Peyer's patch (tissue), 4 donors: ENCODE data around the gene RNASEH1.
"Not testable (repeated sequence)": the region's sequence is repeated elsewhere in the genome, so short reads cannot be mapped to it uniquely, and the experiment has no call there.

Source experiments
- POLR2A ChIP-seq, 2 donors: fragments of 450-650 bp; IDR thresholded peaks; one replicate each; pipeline ENCODE4 v1.5.1; 2017; ENCODE audit warnings: antibody characterized with exemption in 2 of 2, mild to moderate bottlenecking in 2 of 2, moderate library complexity in 2 of 2
- TF ChIP-seq, protein P1 (sequence below), 6 experiments: fragments of 450-650 bp in 4 of 6; fragments of 200-600 bp in 2 of 6; sonication (generic) in 1 of 6; IDR thresholded peaks; one replicate each; pipeline ENCODE4 v1.5.1; 2017 to 2019; ENCODE audit warnings: antibody characterized with exemption in 6 of 6, mild to moderate bottlenecking in 3 of 6, moderate library complexity in 1 of 6

DNA sequence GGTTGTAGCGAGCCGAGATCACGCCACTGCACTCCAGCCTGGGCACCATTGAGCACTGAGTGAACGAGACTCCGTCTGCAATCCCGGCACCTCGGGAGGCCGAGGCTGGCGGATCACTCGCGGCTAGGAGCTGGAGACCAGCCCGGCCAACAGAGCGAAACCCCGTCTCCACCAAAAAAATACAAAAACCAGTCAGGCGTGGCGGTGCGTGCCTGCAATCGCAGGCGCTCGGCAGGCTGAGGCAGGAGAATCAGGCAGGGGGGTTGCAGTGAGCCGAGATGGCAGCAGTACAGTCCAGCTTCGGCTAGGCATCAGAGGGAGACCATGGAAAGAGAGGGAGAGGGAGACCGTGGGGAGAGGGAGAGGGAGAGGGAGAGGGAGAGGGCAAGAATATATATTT, 11.5 kb upstream of the RNASEH1 start:
- TF ChIP-seq, protein P1, sequence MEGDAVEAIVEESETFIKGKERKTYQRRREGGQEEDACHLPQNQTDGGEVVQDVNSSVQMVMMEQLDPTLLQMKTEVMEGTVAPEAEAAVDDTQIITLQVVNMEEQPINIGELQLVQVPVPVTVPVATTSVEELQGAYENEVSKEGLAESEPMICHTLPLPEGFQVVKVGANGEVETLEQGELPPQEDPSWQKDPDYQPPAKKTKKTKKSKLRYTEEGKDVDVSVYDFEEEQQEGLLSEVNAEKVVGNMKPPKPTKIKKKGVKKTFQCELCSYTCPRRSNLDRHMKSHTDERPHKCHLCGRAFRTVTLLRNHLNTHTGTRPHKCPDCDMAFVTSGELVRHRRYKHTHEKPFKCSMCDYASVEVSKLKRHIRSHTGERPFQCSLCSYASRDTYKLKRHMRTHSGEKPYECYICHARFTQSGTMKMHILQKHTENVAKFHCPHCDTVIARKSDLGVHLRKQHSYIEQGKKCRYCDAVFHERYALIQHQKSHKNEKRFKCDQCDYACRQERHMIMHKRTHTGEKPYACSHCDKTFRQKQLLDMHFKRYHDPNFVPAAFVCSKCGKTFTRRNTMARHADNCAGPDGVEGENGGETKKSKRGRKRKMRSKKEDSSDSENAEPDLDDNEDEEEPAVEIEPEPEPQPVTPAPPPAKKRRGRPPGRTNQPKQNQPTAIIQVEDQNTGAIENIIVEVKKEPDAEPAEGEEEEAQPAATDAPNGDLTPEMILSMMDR (IDR thresholded peaks at IDR 0.05) = not testable (repeated sequence)
- not testable (repeated sequence) for TF ChIP-seq POLR2A (IDR thresholded peaks at IDR 0.05)
